Measurements from ENCODE around the gene MINDY4. TPM values are rescaled to one million over a fixed set of nuclear protein-coding genes. Genes with fewer than 3 reads are reported as not detected.

MINDY4 gene
- total and polyA plus RNA-seq, 7 experiments from 2014 or later, result 0.41 to 1.5 (median 0.91) TPM

DNA sequence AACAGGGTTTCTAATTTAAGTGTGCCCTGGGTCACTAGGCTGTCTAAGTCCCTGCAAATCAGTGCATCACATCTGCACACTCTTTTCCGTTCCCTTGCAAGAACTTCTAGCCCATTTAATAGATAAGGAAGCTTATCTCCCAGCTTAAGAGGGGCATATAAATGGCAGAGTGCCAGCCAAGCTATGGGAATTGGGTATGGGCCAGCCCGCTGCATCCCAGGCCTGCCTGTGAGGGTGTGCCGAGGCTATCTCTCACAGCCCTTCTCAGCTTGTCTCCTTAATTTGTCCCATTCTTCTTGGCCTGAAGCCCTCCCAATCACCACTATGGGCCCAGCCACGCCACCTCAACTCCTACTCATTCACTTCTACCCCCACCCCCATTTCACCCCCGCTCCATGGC, 155.1 kb downstream of the MINDY4 start:
- peaks cover 0 to 8% (median 3%) of the 10 kb centered on the region in 11 donors for H3K9me3 Mint-ChIP-seq
- ATAC-seq, result no peak

DNA sequence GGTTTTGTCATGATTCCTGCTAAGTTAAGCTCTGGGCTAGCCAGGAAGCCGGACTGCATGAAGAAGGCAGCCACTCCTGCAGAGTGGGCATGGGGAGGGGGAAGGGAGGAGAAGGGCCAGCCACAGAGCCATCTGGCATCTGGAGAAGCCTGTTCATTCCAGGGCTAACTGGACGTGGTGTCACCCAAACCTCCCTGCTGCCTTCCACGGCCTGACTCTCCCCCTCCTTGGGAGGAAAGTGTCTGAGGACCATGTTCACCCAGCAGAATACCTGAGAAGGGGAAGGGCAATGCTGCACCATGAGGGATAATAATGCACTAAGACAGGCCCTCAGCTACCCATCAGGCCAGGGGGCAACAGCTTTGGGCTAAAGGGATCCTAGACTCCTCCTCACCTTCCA, 155.8 kb downstream of the MINDY4 start:
- H3K27me3 ChIP-seq (ENCODE audit: control insufficient read depth in 2 of 2, insufficient read depth in 2 of 2, low read length in 2 of 2), result no peaks in the 10 kb centered on the region
- POLR2A ChIA-PET, result no interaction called here
- H3K36me3 Mint-ChIP-seq, result no peaks in the 10 kb centered on the region
- CTCF ChIA-PET, result no interaction called here
- H3K36me3 ChIP-seq (ENCODE audit: control insufficient read depth in 2 of 3, insufficient read depth in 3 of 3, low read length in 3 of 3), result no peaks in the 10 kb centered on the region
- no peaks in the 10 kb centered on the region for H3K4me1 Mint-ChIP-seq
- H3K9me3 ChIP-seq (ENCODE audit: control insufficient read depth in 2 of 3, low read length in 3 of 3), result no peaks in the 10 kb centered on the region
- no peaks in the 10 kb centered on the region for H3K4me1 ChIP-seq (ENCODE audit: control insufficient read depth in 2 of 2, insufficient read depth in 2 of 2, low read length in 2 of 2)
- H3K27ac ChIP-seq (ENCODE audit: low read depth, low read length), result no peak overlapping the region
- H3K9me3 Mint-ChIP-seq, result peaks cover 0 to 8% (median 3%) of the 10 kb centered on the region in 11 donors
- no peak overlapping the region for H3K27ac Mint-ChIP-seq
- peaks cover 0 to 5% (median 0%) of the 10 kb centered on the region in 5 donors for H3K27me3 Mint-ChIP-seq
- intact Hi-C loops (cut with micrococcal nuclease), result no loop called here
- no peak overlapping the region for H3K4me3 Mint-ChIP-seq
- no peak overlapping the region for H3K4me3 ChIP-seq (ENCODE audit: low read length)
- ATAC-seq (no peak), DNase-seq (no peak)

More for the DNA sequence above, 155.1 kb downstream of the MINDY4 start:
- Histone ChIP-seq H3K4me1 (ENCODE audit: control insufficient read depth in 2 of 2, insufficient read depth in 2 of 2, low read length in 2 of 2) (no peaks in the 10 kb centered on the region), H3K27ac (ENCODE audit: low read depth, low read length) (no peak overlapping the region), H3K9me3 (ENCODE audit: control insufficient read depth in 2 of 3, low read length in 3 of 3) (no peaks in the 10 kb centered on the region), H3K4me3 (ENCODE audit: low read length) (no peak overlapping the region), H3K27me3 (ENCODE audit: control insufficient read depth in 2 of 2, insufficient read depth in 2 of 2, low read length in 2 of 2) (no peaks in the 10 kb centered on the region), H3K36me3 (ENCODE audit: control insufficient read depth in 2 of 3, insufficient read depth in 3 of 3, low read length in 3 of 3) (no peaks in the 10 kb centered on the region)
- Mint-ChIP-seq H3K4me1 (peaks cover 0 to under 1% (median 0%) of the 10 kb centered on the region in 7 donors), H3K4me3 (no peak overlapping the region), H3K27ac (no peak overlapping the region), H3K27me3 (peaks cover 0 to 5% (median 0%) of the 10 kb centered on the region in 5 donors), H3K36me3 (no peaks in the 10 kb centered on the region)
- CTCF ChIA-PET, result no interaction called here
- DNase-seq, result no peak
- POLR2A ChIA-PET, result no interaction called here
- intact Hi-C loops (cut with micrococcal nuclease), result no loop called here

DNA sequence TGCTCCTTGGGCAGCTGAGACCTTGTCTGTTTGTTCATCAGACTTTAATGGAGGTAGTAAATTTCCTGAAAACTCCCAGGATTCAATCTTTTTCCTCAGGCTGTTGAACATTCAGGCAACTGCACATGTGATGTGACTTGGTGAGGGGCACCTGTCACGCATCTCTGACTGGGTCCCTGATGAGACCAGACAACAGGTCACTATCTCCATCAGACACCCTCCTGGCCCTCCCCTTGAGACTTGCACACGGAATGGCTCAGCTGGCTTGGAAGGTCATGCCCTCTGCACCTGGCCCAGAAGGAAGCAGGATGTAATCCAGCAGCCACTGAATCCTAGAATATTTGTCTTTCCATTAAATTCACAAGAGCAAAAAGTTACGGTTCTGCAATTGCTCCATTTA, 156.3 kb downstream of the MINDY4 start:
- Histone ChIP-seq H3K27ac (ENCODE audit: low read depth, low read length) (no peak overlapping the region), H3K4me3 (ENCODE audit: low read length) (no peak overlapping the region), H3K9me3 (ENCODE audit: control insufficient read depth in 2 of 3, low read length in 3 of 3) (no peaks in the 10 kb centered on the region), H3K36me3 (ENCODE audit: control insufficient read depth in 2 of 3, insufficient read depth in 3 of 3, low read length in 3 of 3) (no peaks in the 10 kb centered on the region), H3K4me1 (ENCODE audit: control insufficient read depth in 2 of 2, insufficient read depth in 2 of 2, low read length in 2 of 2) (no peaks in the 10 kb centered on the region), H3K27me3 (ENCODE audit: control insufficient read depth in 2 of 2, insufficient read depth in 2 of 2, low read length in 2 of 2) (no peaks in the 10 kb centered on the region)
- ChIA-PET POLR2A (interaction anchor here (0.5 kb wide), 1 partner anchor 29 kb away, joined by 3 read pairs; no protein-coding TSS in a partner anchor), CTCF (no interaction called here)
- no peak for DNase-seq
- Mint-ChIP-seq H3K36me3 (no peaks in the 10 kb centered on the region), H3K9me3 (peaks cover 0 to 8% (median 3%) of the 10 kb centered on the region in 11 donors), H3K27me3 (peaks cover 0 to 5% (median 0%) of the 10 kb centered on the region in 5 donors), H3K27ac (no peak overlapping the region), H3K4me3 (no peak overlapping the region), H3K4me1 (no peaks in the 10 kb centered on the region)
- ATAC-seq, result no peak
- intact Hi-C loops (cut with micrococcal nuclease), result no loop called here

DNA sequence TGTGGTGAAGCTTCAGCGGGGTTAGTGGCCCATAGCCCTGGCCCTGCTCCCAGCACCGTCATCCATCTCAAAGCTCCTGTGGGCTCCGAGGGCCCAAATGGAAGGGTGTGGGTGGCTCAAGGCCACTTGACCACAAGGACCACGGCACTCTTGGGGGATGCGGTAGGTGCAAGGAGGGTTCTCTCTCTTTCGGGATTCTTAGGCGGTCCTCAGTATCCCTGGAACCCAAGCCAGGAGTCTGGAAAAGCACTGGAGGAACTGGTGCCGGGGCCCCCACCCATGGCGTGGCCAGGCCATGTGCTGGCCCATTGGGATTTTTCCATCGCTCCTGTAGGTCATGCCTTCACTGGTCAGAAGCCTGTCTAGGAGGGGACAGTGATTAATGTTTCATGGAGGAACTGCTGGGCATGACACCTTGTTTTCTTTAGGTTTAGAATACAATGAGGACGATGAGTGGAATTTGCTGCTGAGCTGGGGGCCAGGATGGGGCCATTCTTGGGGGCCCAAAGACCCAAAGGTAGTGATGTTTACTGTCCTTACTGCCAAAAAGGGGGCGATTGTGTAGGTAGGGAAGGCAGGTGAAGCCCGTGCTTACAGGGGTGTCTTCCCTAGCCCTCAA, 157.1 kb downstream of the MINDY4 start:
- ATAC-seq (no peak), DNase-seq (no peak)
- peaks cover 0 to 8% (median 3%) of the 10 kb centered on the region in 11 donors for H3K9me3 Mint-ChIP-seq
- ChIA-PET POLR2A (no interaction called here), CTCF (interaction anchor here (0.7 kb wide), 1 partner anchor 9 kb away, joined by 3 read pairs; no protein-coding TSS in a partner anchor)
- no peaks in the 10 kb centered on the region for H3K4me1 Mint-ChIP-seq
- H3K27ac Mint-ChIP-seq, result no peak overlapping the region
- intact Hi-C loops (cut with micrococcal nuclease), result no loop called here
- no peak overlapping the region for H3K4me3 ChIP-seq (ENCODE audit: low read length)
- H3K27me3 Mint-ChIP-seq, result peaks cover 0 to 5% (median 0%) of the 10 kb centered on the region in 5 donors
- H3K4me3 Mint-ChIP-seq, result no peak overlapping the region
- H3K9me3 ChIP-seq (ENCODE audit: control insufficient read depth in 2 of 3, low read length in 3 of 3), result no peaks in the 10 kb centered on the region
- no peaks in the 10 kb centered on the region for H3K4me1 ChIP-seq (ENCODE audit: control insufficient read depth in 2 of 2, insufficient read depth in 2 of 2, low read length in 2 of 2)
- no peaks in the 10 kb centered on the region for H3K27me3 ChIP-seq (ENCODE audit: control insufficient read depth in 2 of 2, insufficient read depth in 2 of 2, low read length in 2 of 2)
- no peaks in the 10 kb centered on the region for H3K36me3 Mint-ChIP-seq
- no peak overlapping the region for H3K27ac ChIP-seq (ENCODE audit: low read depth, low read length)
- H3K36me3 ChIP-seq (ENCODE audit: control insufficient read depth in 2 of 3, insufficient read depth in 3 of 3, low read length in 3 of 3), result no peaks in the 10 kb centered on the region

DNA sequence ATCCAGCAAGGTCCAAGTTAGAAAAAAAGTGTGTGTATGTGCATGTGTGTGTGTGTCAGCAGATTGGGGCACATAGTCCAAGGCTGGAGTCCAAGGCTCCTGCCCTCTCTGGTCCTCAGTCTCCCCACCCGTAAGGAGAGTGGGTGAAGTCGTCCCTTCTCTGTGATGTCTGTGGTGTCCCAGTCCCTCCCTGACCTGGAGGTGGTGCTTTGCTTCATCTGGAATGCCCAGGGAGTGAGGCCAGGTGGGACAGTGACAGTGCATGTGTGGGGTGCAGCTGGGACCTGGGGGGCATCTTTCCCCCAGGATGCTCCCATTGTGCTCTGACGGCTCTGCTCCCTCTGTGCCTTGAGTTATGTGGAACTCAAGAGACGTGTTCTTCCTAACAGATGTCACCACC, 158.5 kb downstream of the MINDY4 start:
- Histone ChIP-seq H3K36me3 (ENCODE audit: control insufficient read depth in 2 of 3, insufficient read depth in 3 of 3, low read length in 3 of 3) (no peaks in the 10 kb centered on the region), H3K4me3 (ENCODE audit: low read length) (no peak overlapping the region), H3K27me3 (ENCODE audit: control insufficient read depth in 2 of 2, insufficient read depth in 2 of 2, low read length in 2 of 2) (no peaks in the 10 kb centered on the region), H3K9me3 (ENCODE audit: control insufficient read depth in 2 of 3, low read length in 3 of 3) (no peaks in the 10 kb centered on the region), H3K27ac (ENCODE audit: low read depth, low read length) (no peak overlapping the region), H3K4me1 (ENCODE audit: control insufficient read depth in 2 of 2, insufficient read depth in 2 of 2, low read length in 2 of 2) (no peaks in the 10 kb centered on the region)
- ChIA-PET CTCF (interaction anchor here (0.6 kb wide), 1 partner anchor 285 kb away, joined by 3 read pairs; no protein-coding TSS in a partner anchor), POLR2A (no interaction called here)
- Mint-ChIP-seq H3K4me1 (no peaks in the 10 kb centered on the region), H3K4me3 (no peak overlapping the region), H3K27me3 (peaks cover 0 to 5% (median 0%) of the 10 kb centered on the region in 5 donors), H3K36me3 (no peaks in the 10 kb centered on the region), H3K27ac (no peak overlapping the region), H3K9me3 (peaks cover 0 to 8% (median 3%) of the 10 kb centered on the region in 11 donors)
- no peak for DNase-seq
- ATAC-seq, result no peak
- intact Hi-C loops (cut with micrococcal nuclease), result no loop called here

DNA sequence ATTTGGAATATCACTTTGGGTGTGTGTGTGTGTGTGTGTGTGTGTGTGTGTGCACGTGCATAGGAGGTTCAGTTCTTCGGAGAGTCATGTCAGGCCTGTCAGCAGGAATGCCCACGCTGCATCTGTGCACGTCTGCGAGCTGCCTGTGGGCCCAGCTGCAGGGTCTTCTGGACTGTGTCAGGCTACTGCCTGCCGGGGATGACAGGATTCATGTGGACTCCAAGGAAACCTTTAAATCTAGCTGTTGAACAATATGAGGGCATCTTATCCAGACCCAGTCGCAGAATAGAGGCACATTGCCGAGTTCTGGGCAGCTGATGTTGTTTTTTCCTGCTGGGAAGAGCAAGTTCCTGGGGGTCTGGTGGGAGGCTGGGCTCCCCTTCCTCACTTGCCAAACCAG, 159.4 kb downstream of the MINDY4 start:
- Mint-ChIP-seq H3K27ac (no peak overlapping the region), H3K27me3 (peaks cover 0 to 5% (median 0%) of the 10 kb centered on the region in 5 donors), H3K36me3 (no peaks in the 10 kb centered on the region), H3K4me3 (no peak overlapping the region), H3K4me1 (no peaks in the 10 kb centered on the region), H3K9me3 (peaks cover 0 to 8% (median 3%) of the 10 kb centered on the region in 11 donors)
- Histone ChIP-seq H3K36me3 (ENCODE audit: control insufficient read depth in 2 of 3, insufficient read depth in 3 of 3, low read length in 3 of 3) (no peaks in the 10 kb centered on the region), H3K4me1 (ENCODE audit: control insufficient read depth in 2 of 2, insufficient read depth in 2 of 2, low read length in 2 of 2) (no peaks in the 10 kb centered on the region), H3K27ac (ENCODE audit: low read depth, low read length) (no peak overlapping the region), H3K4me3 (ENCODE audit: low read length) (no peak overlapping the region), H3K9me3 (ENCODE audit: control insufficient read depth in 2 of 3, low read length in 3 of 3) (no peaks in the 10 kb centered on the region), H3K27me3 (ENCODE audit: control insufficient read depth in 2 of 2, insufficient read depth in 2 of 2, low read length in 2 of 2) (no peaks in the 10 kb centered on the region)
- no peak for DNase-seq
- ChIA-PET POLR2A (no interaction called here), CTCF (no interaction called here)
- no peak for ATAC-seq
- intact Hi-C loops (cut with micrococcal nuclease), result no loop called here
